PFSK-1 (cell line): ENCODE results near the gene RAP1A.

ENCODE experiments used
- FOXP2 ChIP-seq: optimal IDR thresholded peaks from 2 replicates; pipeline ENCODE3; 2011; ENCODE audit warnings: borderline replicate concordance, control low read depth, inconsistent platforms; ENCODE audit not compliant: insufficient read depth; ENCODE audit errors: extremely low read length, extremely low read depth
- POLR2AphosphoS5 ChIP-seq: IDR thresholded peaks from 2 replicates; pipeline ENCODE4 v1.6.1; 2012; ENCODE audit warnings: low read depth, mild to moderate bottlenecking, control low read depth, low read length, moderate library complexity
- SIN3A ChIP-seq: IDR thresholded peaks from 2 replicates; pipeline ENCODE4 v1.6.1; 2012; ENCODE audit warnings: mild to moderate bottlenecking, low read length, moderate library complexity, borderline replicate concordance; ENCODE audit not compliant: insufficient read depth
- TAF1 ChIP-seq: IDR thresholded peaks from 2 replicates; pipeline ENCODE4 v1.6.1; 2012; ENCODE audit warnings: low read length, control low read depth, borderline replicate concordance; ENCODE audit not compliant: insufficient read depth
- TF ChIP-seq, protein P1 (sequence below), 2 experiments: IDR thresholded peaks; 2 replicates each; pipeline versions ENCODE4 v1.6.1 to v1.8.0; 2011 to 2012; ENCODE audit warnings: low read depth in 2 of 2, low read length in 2 of 2, control low read depth in 1 of 2, inconsistent platforms in 1 of 2, mild to moderate bottlenecking in 1 of 2, moderate library complexity in 1 of 2; ENCODE audit not compliant: insufficient read depth in 1 of 2

The RAP1A gene

DNA sequence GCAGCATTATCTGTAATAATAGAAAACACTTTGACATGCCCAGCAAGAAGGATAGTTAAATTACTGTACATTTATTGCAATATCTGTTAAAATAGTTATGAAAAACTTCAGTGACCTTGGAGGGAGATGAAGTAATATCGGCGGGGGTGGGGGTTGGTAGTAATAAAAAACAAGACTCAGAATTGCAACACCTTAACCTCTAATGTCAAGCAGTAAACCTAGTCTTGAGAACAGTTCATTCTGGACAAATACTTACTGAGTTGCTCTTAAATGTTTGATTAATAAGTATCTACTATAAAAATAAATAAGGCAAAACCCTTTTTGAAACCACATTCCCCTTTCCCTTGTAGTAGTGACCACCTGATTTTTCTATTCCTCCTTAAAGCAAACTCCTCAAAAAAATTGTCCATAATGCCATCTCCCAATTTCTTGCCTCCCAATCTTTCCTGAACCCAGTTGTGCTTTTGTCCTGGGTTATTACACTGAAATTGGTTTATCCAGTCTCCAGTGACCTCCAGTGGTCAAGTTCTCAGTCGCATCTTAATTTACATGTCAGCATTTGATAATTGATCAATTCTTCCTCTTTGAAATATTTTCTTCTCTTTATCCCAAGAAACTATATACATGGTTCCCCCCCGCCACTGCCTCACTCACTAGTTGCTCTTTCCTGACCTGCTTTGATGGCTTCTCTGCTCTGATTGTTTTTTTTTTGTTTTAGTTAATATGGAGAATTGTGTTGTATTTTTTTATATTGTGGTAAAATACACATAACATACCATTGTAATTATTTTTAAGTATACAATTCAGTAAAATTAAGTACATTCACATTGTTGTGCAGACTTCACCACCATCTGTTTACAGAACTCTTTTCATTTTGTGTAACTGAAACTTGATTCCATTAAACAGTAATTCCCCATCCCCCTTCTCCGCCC lies 36.8 kb downstream of the RAP1A start:
- TF ChIP-seq FOXP2: no peak
- no peak for TF ChIP-seq POLR2AphosphoS5
- TF ChIP-seq, protein P1, sequence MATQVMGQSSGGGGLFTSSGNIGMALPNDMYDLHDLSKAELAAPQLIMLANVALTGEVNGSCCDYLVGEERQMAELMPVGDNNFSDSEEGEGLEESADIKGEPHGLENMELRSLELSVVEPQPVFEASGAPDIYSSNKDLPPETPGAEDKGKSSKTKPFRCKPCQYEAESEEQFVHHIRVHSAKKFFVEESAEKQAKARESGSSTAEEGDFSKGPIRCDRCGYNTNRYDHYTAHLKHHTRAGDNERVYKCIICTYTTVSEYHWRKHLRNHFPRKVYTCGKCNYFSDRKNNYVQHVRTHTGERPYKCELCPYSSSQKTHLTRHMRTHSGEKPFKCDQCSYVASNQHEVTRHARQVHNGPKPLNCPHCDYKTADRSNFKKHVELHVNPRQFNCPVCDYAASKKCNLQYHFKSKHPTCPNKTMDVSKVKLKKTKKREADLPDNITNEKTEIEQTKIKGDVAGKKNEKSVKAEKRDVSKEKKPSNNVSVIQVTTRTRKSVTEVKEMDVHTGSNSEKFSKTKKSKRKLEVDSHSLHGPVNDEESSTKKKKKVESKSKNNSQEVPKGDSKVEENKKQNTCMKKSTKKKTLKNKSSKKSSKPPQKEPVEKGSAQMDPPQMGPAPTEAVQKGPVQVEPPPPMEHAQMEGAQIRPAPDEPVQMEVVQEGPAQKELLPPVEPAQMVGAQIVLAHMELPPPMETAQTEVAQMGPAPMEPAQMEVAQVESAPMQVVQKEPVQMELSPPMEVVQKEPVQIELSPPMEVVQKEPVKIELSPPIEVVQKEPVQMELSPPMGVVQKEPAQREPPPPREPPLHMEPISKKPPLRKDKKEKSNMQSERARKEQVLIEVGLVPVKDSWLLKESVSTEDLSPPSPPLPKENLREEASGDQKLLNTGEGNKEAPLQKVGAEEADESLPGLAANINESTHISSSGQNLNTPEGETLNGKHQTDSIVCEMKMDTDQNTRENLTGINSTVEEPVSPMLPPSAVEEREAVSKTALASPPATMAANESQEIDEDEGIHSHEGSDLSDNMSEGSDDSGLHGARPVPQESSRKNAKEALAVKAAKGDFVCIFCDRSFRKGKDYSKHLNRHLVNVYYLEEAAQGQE (IDR thresholded peaks at IDR 0.05; ENCODE audit: insufficient read depth in 1 of 2, low read depth in 2 of 2, low read length in 2 of 2): no peak
- no peak for TF ChIP-seq SIN3A
- TF ChIP-seq TAF1: no peak

DNA sequence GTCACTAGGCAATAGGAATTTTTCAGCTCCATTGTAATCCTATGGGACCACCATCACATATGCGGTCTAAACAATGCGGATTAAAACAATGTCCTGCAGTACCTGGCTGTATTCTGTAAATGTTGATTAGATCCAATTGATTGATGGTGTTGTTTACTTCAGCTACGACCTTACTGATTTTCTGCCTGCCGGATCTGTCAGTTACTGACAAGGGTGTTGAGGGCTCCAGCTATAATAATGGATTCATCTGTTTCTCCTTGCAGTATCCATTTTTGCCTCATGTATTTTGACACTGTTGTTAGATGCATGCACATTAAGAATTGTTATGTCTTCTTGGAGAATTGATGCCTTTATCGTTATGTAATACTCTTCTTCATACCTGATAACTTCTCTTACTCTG lies 39.0 kb downstream of the RAP1A start:
- TF ChIP-seq POLR2AphosphoS5 (no peak), SIN3A (no peak), FOXP2 (no peak), TAF1 (no peak)
- TF ChIP-seq, protein P1 (IDR thresholded peaks at IDR 0.05; ENCODE audit: insufficient read depth in 1 of 2, low read depth in 2 of 2, low read length in 2 of 2): no peak

DNA sequence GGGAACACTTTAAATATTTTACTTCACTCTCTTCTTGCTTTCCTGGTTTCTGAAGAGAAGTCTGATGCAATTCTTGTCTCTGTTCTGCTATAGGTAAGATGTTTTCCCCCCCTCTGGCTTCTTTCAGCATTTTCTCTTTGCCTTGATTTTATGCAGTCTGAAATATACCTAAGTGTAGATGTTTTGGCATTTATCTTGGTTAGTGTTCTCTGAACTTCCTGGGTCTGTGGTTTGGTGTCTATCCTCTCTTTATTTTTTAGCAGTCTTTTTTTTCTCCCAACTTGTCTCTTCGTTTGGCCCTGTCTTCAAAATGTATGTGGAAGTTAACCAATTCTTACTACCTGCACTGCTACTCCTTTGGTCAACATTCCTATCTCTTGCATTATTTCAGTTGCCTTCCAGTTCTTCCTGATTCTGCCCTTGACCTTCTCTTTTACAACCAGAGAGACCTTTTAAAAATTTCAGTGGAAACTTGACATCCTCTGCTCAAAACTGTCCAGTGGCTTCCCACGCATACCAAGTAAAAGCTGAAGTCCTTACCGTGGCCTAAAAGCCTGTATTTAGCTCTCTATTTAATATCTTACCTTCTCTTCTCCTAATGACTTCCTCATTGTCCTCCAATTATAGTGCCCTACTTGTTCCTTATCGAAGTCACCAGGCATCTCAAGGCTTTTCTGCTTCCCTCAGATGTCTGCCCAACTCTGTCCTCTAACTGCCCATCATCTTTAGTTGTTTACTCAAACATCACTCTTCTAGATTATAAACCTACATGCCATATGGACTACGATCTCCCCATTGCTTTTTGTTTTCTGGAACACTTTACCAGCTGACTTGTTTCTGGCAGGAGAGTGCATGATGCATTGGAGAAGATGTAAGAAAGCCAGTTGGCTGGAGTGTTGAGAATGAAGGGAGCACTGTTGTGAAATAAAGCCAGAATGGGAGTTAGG lies 40.9 kb downstream of the RAP1A start:
- TF ChIP-seq FOXP2: no peak
- TF ChIP-seq TAF1: no peak
- TF ChIP-seq, protein P1 (IDR thresholded peaks at IDR 0.05; ENCODE audit: insufficient read depth in 1 of 2, low read depth in 2 of 2, low read length in 2 of 2): no peak
- TF ChIP-seq SIN3A: no peak
- no peak for TF ChIP-seq POLR2AphosphoS5

DNA sequence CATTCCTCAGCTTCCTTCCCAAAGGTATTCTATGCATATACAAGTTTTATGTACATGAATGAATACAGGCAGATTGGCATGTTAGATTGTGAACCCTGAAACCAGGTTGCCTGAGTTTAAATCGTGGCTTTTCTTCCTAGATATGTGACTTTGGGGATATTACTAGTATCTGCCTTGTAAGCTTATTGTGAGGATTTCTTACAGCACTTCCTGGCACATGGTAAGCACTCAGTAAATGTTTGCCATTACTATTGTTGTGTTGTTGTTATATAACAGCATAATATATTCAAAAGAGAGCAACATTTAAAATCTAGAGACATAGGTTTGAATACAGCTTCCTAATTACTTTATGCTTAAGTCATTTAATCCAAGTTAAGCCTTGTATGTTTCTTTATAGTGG lies 45.1 kb downstream of the RAP1A start:
- TF ChIP-seq FOXP2 (no peak), SIN3A (no peak), POLR2AphosphoS5 (no peak), TAF1 (no peak)
- TF ChIP-seq, protein P1 (IDR thresholded peaks at IDR 0.05; ENCODE audit: insufficient read depth in 1 of 2, low read depth in 2 of 2, low read length in 2 of 2): no peak
